Islet precursor cell (in vitro differentiated cells): ENCODE data around the gene NAA40.

Experiments
- DNase-seq: peaks from one replicate; pipeline ENCODE4 v3.0.0-alpha.2; 2018

NAA40 gene

DNA sequence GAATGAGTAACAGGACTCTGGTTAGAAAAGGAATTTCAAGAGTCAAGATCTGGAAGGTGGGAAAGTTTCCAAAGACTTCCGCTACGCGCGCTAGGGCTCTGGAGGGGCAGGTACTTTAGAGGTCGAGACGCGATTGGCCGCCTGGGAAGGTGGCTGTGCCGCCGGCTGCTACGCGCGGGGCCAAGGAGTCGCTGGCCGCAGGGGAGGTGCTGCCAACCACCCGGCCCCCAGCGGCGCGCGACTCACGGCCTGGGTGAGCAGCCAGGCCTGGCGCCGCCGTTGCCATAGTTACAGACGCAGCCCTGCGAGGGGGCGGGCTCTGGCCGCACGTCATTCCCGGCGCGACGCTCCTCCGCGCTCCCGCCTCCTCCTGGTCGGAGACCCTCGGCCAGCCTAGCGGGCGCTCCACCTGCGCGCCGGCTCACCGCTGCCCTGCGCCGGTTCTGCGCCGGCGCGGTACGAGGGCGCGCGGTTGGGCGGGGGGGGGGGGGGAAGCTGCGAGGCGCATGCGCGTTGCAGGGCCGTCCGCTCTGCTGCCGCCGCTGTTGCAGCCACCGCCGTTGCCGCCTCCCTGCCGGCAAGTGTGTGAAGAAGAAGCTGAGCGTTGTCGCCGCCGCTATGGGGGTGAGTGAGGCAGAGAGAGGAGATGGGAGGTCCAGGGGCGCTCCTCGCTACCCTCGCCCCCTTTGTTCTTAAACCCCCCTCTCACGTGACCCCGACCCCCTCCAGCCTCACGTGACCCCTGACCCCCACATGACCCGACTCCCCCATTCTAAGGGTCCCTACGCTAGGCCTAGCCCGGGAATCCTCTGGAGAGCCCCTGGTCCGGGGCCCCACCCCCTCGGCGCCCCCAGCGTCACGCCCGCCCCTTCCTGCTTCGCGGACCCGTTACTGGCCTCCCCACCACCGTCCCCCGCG, at the start of gene NAA40:
NAA40 (plus strand) TSS at position 524 of the 918 bp plus-strand sequence; CDS start at position 619, 95 bp downstream.
- DNase-seq, result peak; percentile 99

DNA sequence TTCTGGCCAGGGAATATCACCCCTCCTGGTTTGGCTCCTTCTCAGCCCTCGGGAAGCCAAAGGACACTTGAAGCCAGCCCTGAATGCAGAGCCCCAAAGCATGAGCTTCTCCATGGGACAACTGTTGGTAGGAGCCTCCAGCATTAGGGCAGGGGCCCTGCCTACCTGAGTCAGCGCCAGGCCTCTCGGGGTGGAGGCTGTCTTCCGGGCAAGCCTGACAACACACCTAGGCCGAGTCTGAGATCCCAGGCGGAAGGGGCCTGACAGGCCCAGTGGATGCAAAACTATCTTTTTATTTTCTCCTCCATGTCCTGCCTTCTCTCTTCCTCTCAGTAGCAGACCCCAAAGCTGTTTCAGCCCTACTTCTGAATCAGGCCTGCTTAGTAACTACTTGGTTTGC, 49.5 kb upstream of the NAA40 start:
- no peak for DNase-seq

DNA sequence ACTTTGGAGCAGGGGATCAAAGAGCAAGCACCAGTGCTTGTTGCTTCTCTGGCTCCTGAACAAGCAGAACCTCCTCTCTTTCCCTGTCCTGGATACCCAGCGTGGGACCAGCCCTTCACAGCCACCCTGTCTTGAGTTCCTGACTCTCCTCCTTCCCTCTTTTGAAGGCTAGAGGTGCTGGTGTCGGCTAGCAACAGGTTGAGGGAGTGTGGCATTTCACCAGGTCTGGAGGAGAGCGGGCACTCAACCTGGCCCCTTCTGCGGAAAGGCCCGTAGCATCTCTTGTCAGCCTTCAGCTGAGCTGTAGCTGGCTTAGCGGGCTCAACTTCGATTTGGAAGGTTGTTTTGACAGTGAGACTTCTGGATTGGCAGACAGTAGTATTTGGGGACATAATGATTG, 48.4 kb upstream of the NAA40 start:
- DNase-seq, result no peak

DNA sequence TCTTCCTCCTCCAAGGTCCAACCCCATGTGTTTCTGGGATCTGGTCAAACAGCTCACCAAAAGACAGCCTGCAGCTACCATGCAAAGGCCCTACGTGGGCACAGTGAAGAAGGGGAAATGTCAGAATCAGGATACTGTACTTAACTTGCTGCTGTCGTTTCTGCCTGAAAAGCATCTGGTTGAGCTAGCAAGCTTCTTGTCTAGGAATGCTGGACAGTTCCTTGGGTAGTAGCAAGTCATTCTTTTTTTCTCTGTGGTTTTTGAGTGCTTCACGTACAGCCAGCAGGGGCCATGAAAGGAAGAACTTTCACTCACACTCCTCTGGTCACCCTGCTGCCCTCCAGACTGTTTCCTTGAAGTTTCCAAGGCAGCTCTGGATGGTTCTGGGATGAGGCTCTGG, 46.6 kb upstream of the NAA40 start:
- no peak for DNase-seq

- DNase-seq, result no peak
Measured at GRCh38 chr11:63893355-63893754, 45.4 kb upstream of the NAA40 start.

- no peak for DNase-seq
Measured at GRCh38 chr11:63896071-63896470, 42.7 kb upstream of the NAA40 start.

DNA sequence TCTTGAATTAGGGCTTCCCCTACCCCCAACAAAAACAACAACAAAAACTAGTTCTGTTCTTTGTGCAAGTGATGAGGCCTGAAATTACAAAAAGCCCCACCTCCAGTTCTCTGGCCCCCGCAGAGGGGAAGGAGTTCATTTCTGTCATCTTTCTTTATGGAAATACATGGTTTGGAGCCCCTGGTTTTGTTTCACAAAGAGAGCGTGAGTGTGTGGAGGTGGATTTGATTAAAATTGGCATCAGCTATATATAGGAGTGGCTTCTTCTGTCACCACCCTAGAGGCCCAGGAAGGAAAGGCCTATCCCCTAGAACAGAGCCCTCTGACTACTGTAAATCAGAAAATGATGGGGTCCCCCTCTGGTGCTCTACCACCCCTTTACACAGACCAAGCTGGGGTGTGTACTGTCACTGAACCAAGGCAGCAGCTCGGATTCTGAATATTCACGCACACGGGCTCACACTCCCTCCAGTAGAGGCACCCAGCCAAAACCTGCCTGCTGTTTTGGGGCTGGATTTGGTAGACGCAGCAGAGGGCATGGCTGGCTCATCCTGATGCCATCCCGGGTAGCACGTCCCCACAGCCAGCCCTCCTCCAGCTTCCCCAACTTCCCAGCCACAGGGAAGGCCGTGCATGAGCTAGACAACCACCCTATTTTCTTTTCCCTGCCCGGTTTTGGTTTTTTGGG, 41.2 kb upstream of the NAA40 start:
- DNase-seq, result no peak

DNA sequence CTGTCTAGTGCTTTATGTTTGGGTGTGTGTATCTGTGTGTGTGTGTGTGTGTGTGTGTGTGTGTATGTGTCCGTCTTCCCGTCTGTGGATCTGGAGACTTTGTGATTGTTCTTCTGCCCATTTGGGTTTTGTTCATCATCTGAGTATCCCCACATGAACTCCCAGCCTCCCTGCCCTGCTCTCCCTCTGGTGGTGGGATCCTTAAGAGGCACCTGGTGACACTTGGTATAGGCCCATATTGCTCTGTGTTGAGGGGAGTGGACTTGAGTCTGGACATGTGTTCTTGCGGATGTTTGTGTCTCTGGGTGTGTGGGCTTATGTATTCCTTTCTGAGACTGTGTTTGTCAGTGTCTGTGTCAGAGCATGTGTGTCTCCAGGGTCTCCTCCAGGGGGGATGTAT, 37.1 kb upstream of the NAA40 start:
- no peak for DNase-seq

DNA sequence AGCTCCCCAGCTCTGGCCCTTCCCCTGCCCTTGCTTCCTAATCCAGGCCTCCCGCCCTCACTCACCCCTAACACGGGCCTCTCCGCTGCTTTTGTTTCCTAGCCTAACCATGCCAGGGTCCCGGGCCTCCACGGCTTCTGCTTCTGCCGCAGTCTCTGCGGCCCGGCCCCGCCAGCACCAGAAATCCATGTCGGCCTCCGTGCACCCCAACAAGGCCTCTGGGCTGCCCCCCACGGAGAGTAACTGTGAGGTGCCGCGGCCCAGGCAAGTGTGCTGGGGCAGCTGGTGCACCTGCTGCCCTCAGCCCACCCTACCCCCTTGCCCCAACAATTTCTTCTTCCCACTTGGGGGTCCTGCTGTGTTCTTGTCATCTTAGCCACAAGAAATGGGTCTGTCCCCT, 34.9 kb upstream of the NAA40 start:
- DNase-seq, result no peak

DNA sequence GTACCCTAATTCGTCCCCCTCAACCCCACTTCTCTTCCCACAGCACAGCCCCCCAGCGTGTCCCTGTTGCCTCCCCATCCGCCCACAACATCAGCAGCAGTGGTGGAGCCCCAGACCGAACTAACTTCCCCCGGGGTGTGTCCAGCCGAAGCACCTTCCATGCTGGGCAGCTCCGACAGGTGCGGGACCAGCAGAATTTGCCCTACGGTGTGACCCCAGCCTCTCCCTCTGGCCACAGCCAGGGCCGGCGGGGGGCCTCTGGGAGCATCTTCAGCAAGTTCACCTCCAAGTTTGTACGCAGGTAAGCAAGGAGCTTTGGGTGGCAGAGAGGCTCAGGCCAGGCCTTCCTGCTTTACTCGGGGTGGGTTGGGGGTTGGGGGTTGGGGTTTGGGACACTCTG, 34.1 kb upstream of the NAA40 start:
- no peak for DNase-seq

DNA sequence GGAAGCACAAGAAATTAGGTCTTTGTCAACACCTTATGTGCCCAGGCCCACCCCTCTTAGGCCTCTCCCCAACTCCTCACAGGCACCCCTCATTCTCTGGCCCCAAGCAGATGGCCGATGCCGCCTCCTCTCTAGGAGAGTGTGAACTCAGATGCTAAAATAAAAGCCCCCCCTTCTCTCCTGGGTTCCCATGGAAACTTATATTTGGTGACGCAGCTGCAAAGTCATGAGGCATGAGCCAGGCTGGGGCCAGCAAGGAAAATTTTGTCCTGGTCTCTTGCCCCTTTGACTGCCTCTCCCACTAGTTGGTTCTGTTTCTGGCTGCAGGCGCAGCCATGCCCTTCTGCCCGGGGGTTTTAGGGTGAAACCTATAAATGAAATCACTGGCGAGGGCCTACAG, 33.6 kb upstream of the NAA40 start:
- no peak for DNase-seq

DNA sequence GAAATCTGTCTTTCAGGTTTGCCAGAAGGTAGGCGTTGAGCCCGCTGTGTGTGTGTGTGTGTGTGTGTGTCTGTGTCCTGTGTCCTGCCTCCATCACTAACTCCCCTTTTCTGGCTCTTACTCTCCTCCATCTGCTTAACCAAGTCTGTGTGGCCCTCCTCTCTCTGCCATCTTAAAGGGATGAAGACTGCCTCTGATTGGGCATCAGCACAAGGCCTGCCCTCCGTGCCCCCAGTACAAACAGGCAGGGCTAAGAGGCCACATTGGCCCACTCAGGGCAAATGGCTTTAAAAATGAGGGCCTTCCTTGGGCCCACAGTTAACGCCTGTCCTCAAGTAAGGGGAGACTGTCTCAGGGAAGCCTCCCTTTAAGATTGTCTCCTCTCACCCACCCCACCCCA, 32.7 kb upstream of the NAA40 start:
- no peak for DNase-seq

GRCh38 chr11:63906585-63906984, 32.2 kb upstream of the NAA40 start:
- DNase-seq, result no peak

DNA sequence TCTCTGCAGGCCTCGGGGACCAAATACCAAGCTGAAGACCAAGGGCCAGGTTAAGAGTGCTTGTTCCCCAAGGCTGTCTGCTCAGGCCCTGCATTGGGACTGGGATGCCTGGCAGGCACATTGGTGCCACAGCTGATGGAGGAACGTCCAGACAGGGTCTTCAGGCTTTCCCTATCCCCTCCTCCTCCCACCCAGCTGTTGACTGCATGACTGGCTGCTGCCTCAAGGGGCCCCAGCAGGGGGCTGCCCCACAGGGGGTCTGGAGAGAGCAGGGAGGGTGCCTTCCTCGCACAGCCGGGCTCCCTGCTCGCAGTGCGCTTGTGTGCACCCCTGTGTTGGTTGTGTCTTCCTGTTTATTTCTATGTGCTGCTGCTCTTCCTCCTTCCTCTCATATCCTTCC, 31.7 kb upstream of the NAA40 start:
- no peak for DNase-seq

GRCh38 chr11:63907808-63908530, 30.8 kb upstream of the NAA40 start:
- no peak for DNase-seq

GRCh38 chr11:63908631-63909401, 30.0 kb upstream of the NAA40 start:
- DNase-seq, result no peak

GRCh38 chr11:63909591-63910506, 29.0 kb upstream of the NAA40 start:
- DNase-seq, result peak; percentile 83

- no peak for DNase-seq
Measured at GRCh38 chr11:63910675-63911074, 28.1 kb upstream of the NAA40 start.

GRCh38 chr11:63911440-63911839, 27.4 kb upstream of the NAA40 start:
- no peak for DNase-seq

DNA sequence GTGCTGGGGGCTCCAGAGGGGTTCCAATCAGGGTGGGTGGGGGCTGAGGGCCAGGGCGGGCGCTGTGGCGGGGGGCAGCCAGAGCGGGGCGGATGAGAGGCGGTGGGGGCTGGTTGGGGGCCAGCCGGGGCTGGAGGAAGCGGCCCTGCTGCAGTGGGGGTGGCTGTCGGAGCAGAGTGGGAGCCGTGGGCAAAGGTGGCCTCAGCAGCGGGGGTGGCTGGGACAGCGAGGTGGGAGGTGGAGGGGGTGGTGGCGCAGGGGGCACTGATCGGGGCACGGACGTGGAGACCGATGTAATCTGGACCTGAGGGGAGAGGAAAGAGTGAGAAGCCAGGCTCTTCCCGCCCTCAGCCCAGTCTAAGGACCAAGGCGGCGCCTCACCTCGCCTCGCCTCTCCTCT, 26.9 kb upstream of the NAA40 start:
- DNase-seq, result no peak

DNA sequence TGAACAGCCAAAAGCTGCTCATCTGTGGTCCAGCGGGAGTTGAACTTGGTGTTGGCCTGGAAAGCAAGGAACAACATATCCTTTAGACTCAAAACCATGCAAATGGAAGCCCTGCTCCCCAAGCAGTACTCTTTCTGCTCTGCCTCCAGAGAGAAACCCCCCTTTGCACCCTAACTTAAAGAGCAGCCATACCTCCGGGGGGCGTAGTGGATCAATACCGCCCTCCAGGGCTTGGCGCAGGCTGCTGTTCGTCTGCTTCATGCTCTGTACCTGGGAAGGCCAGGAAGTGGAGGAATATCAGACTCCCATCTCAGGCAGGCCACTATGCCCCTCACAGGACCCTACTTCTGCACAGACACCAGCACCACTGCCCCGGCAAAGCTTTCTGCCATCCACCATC, 26.1 kb upstream of the NAA40 start:
- no peak for DNase-seq
